ENCODE measurements around the gene CBFA2T3. TPM values are rescaled to one million over a fixed set of nuclear protein-coding genes. Genes with fewer than 3 reads are reported as not detected.

CBFA2T3 gene
- total RNA-seq, 1 donor from 2014 or later, result not detected

GRCh38 chr16:88825146-88825545 lies 151.9 kb downstream of the CBFA2T3 start:
- Mint-ChIP-seq H3K27ac (ENCODE audit: unreplicated experiment) (no peak overlapping the region), H3K9me3 (ENCODE audit: low read depth) (no peaks in the 10 kb centered on the region), H3K4me3 (ENCODE audit: unreplicated experiment) (no peak overlapping the region), H3K4me1 (ENCODE audit: low read depth) (no peaks in the 10 kb centered on the region), H3K36me3 (ENCODE audit: low read depth) (peaks cover 1% of the 10 kb centered on the region), H3K27me3 (ENCODE audit: low read depth) (no peaks in the 10 kb centered on the region)
- no peak for TF ChIP-seq CTCF (IDR thresholded peaks at IDR 0.05)
- DNase-seq (ENCODE audit: low spot score), result no peak

Other genes starting within 250 kb of the CBFA2T3 start
- 134 to 209 TPM (median 208 TPM) in 3 replicates for gene PIEZO1, start 192.0 kb downstream of the CBFA2T3 start, total RNA-seq
- gene CDT1, start 173.4 kb downstream of the CBFA2T3 start, total RNA-seq, result 2.9 to 11.7 TPM (median 3.7 TPM) in 3 replicates
- 68.8 to 90.2 TPM (median 70.7 TPM) in 3 replicates for gene APRT, start 165.3 kb downstream of the CBFA2T3 start, total RNA-seq
- 34.1 to 36.6 TPM (median 34.6 TPM) in 3 replicates for gene GALNS, start 120.3 kb downstream of the CBFA2T3 start, total RNA-seq
- 42.7 to 55.8 TPM (median 52.5 TPM) in 3 replicates for gene TRAPPC2L, start 120.1 kb downstream of the CBFA2T3 start, total RNA-seq
- not detected in 3 replicates for gene PABPN1L, start 110.5 kb downstream of the CBFA2T3 start, total RNA-seq
- 19.5 to 24.4 TPM (median 20.8 TPM) in 3 replicates for gene ACSF3, start 116.6 kb upstream of the CBFA2T3 start, total RNA-seq
- gene CDH15, start 194.5 kb upstream of the CBFA2T3 start, total RNA-seq, result 0.20 to 0.23 TPM in 2 of 3 replicates, not detected in the other
- 0.40 to 0.94 TPM in 2 of 3 replicates, not detected in the other for gene SLC22A31, start 223.3 kb upstream of the CBFA2T3 start, total RNA-seq
- gene ZNF778, start 240.5 kb upstream of the CBFA2T3 start, total RNA-seq, result 5.8 to 7.7 TPM (median 6.6 TPM) in 3 replicates

Measured in chondrocyte (in vitro differentiated cells).